ENCODE measurements around the gene DNAJC4.

The DNAJC4 gene, protein sequence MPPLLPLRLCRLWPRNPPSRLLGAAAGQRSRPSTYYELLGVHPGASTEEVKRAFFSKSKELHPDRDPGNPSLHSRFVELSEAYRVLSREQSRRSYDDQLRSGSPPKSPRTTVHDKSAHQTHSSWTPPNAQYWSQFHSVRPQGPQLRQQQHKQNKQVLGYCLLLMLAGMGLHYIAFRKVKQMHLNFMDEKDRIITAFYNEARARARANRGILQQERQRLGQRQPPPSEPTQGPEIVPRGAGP

DNA sequence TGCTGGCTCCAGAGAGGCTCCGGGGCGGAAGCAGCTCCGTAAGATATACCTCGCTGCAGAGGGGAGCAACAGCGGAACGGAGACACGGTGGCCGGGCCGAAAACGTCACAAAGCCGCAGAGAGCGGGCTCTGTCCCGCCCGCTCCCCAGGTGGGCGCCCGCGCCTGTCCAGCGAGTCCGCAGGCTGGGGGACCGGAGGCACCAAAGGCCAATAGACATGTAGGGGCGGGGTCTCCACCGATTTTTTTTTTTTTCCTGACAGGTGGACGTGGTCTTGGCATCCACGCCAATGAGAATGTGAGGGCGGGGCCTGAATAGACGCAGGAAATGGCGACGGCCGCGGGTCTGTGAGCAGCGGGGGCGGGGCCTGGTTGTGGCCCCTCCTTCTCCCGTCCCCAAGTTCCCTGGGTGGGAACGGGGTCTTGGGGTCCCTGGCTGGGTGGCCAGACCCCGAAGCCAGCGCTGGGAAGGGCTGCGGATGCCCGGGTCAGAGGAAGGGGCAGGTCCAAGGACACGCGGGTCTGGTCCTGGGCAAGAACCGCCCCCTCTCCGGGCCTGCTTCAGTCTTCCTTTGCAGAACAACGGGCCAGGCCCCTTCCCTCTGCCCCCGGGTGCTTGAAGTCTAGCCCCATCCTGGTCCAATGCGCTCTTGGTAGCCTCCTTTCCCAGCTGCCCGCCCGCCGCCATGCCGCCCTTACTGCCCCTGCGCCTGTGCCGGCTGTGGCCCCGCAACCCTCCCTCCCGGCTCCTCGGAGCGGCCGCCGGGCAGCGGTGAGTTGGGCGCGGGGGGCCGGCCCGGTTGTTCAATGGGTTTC is at the start of gene DNAJC4:
DNAJC4 (plus strand) TSS at position 378 of the 814 bp plus-strand sequence; CDS start at position 685, 307 bp downstream.
- DNase-seq (ENCODE audit: low spot score) (peak; percentile 73), FAIRE-seq (peak; percentile 38)

DNA sequence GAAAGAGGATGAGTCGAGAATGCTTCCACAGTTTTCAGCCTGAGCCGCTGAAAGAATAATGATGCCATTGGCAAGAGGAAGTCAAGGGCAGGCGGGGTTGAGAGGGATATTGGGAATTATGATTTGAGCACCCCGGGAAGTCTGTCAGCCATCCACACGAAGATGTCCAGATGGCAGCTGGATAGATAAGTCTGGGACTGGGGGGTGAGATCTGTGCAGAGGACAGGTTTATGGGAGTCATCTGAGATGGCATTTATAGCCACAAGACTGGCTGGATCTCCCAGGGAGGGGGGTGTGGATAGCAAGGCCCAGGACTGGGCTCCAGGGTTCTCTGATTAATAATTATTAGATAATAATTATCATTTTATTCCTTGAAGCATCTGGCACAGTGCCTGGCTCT is 49.5 kb upstream of the DNAJC4 start:
- DNase-seq (ENCODE audit: low spot score), result no peak
- FAIRE-seq, result no peak

DNA sequence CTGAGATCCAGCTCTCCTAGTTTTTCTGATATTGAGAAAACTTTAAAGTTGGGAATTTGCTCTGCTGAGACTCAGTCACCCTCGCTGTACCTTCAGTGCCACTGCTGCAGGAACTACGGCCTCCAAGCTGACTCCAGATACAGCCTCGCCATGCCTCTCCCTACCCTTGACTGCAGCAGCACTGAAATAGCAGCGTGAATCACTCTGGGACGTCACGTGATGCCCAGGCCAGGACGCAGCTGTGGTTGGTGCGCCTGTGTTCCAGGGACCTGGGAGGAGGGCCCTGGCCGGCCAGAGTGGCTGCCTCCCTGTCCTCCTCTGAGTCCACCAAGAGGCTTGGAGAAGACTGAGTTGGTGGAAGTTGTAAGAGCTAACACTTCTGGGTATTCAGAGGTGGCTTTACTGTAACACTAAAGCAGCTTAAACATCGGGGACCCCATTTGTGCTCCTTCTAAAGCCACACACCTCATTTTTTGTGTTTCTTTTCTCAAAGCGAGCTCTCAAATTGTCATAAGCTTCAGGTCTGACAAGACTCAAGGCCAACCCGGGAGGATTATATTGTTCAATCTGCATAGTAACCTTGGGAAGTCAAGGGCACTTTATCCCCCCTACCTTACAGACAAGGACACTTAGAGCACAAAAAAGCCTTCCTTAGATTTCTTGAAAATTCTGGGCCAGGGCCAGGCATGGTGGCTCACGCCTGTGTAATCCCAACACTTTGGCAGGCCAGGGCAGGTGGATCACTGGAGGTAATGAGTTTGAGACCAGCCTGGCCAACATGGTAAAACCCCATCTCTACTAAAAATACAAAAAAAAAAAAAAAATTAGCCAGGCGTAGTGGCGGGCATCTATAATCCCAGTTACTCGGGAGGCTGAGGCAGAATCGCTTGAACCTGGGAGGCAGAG is 48.6 kb upstream of the DNAJC4 start:
- FAIRE-seq, result peak; percentile 53
- DNase-seq (ENCODE audit: low spot score), result peak; percentile 83

DNA sequence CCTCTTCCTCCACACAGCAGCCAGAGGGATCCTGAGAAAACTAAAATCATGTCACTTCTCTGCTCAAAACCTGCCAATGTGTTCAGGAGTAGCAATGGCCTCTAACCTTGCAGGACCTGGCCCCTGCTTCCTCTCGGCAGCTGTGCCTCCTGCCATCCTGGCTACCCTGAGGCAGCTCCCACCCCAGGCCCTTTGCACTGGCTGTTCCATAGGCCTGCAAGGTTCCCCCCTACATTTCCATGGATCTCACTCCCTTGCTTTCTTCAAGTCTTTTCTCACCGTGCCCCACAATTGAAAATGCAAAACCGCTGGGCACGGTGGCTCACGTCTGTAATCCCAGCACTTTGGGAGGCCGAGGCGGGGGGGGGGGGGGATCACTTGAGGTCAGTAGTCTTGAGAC is 46.5 kb upstream of the DNAJC4 start:
- FAIRE-seq (no peak), DNase-seq (ENCODE audit: low spot score) (no peak)

DNA sequence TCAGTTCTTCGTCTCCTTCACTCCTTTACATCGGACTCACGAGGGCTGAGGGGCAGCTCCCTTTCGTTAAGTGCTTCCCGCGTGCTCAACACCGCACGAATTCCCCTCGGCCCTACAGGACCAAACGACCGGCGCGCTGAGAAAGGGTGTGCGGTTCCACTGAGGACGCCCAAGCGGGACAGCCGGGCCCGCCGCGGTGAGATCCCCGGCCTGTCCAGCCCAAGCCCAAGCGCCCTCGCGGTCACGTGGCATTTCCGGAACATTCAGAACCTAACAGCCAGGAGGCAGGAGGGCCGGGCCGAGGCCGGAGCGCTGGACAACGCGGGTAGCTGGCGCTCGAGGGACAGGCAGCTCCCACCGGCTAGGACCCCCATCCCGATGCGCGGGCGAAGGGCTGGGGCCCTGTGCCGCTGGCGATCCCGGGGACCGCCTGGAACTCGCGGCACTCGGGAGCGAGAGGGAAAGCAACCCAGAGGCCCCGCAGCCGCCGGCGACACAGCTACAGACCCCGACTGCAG is 45.1 kb upstream of the DNAJC4 start:
- no peak for FAIRE-seq

DNA sequence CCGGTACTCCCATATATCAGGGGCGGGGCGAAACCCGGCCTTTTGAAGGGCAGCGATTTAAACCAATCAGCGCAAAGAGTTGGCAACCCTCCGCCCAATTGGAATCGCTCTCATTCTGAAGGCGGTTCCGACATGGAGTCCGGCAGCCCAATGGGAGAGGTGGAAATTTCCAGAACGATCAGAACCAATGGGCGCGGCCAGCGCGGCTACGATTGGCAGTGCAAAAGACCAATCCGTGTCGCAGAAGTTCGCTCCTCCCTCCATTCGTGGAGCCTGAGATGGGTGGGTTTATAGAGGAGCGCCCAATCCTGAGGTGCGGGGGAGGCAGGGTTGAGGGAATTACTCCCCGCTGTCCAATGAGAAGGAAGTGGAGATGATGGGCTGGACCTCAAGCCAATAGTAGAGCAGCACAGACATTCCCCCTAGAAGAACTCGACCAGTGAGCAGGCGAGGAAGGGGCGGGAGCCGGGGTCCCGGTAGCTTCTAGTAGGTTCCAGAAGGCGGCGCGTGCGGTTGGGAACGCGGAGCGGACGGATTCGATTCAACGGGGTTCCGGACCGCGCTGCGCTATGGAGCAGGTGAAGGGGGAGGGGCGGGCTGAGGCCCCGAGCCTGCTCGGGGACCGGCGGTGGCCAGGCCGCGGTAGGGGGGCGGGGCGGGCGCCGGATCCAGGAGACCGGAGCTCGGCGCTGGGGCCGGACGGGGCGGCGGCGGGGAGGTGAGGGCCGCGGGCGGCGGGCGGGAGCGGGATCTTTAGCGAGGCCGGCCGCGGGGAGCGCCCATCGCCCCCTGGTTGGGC is 44.5 kb upstream of the DNAJC4 start, which contains the start of gene STIP1:
STIP1 (plus strand) TSS at position 479 of the 799 bp plus-strand sequence; CDS start at position 570, 91 bp downstream.
- peak; percentile 99 for DNase-seq (ENCODE audit: low spot score)
- peak; percentile 87 for FAIRE-seq

More for the DNA sequence above, 45.1 kb upstream of the DNAJC4 start:
- DNase-seq (ENCODE audit: low spot score), result no peak

DNA sequence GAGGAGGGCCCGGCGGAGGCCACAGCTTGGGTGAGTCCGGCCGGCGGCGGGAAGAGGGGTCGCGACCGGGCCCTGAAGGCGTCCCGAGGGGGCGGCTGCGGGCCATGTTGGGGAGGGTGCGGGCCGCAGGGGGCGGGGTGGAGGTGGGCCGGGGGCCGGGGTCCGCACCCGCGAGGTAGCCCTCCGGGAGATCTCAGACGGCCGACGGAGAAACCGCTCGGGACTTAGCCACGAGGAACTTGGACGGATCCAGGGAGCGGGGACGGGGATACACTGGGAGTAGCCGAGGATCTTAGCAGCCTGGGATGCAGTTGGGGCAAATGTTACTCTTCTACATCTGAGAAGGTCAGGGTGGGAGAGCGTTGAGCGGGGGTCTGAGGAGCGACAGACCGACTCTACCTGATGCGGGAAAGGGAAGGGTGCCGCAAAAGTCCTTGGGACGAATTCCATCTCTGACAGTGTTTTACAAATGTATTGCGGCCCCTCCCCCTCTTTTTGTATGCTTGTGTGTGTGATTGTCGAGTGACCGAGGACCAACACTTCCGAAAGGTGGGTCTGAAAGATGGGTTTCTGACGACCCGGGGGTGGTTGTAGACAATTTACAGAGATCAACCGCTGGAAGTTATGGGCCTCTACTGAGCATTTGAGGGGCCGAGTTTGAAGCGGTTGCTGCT is 43.7 kb upstream of the DNAJC4 start:
- no peak for DNase-seq (ENCODE audit: low spot score)
- no peak for FAIRE-seq

DNA sequence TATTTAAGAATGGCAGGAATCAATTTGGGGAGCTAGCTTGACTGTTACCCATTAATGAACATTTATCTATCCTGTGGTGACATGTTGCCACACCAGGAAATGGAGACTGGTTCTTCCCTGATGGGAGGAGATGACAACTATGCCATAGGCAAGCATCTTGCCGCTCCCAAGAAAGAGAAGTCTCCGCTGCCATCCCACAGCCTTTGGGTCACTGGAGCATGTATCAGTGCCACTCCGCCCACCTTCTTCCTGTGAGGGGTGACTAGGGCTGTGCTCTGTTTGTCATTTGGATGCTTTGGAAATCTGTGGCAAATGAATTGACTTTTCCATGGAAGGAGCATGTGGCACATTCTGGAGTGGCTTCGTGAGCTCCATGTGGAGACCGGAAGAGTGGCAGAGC is 37.9 kb upstream of the DNAJC4 start:
- FAIRE-seq, result no peak

DNA sequence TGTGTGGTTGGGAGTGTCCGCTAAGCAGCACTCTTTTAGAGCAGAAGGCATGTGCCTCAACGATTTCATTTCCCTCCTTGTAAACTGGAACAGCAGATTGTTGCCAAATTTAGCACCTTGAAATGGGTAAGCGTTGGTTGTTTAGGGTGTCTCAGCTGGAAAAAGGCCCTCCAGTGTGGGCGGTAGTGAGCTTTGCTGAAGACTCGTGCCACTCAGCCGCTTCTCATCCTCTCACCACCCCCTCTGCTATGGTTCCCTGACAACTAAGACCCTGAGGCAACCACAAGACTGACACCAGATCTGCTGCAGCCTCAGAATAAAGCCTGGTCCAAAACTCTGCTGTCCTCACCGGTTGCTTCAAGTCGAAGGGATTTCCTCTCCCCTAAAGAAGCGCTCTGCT is 33.7 kb upstream of the DNAJC4 start:
- FAIRE-seq, result no peak
- DNase-seq (ENCODE audit: low spot score), result no peak

More for the DNA sequence above, 37.9 kb upstream of the DNAJC4 start:
- DNase-seq (ENCODE audit: low spot score), result no peak

DNA sequence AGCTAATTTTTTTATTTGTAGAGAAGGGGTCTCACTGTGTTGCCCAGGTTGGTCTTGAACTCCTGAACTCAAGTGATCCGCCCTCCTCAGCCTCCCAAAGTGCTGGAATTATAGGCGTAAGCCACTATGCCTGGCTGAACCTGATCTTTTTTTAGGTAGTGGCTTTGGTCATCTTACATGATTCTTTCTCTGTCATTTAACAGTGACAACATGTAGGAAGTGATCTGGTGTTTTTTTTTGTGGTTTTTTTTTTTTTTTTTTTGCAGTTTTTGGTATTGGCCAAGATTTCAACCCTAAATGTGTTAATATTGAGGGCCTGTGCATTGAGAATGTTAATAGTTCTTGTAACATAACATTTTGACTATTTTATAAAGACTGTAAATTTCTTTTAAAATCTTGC is 31.8 kb upstream of the DNAJC4 start:
- no peak for FAIRE-seq
- no peak for DNase-seq (ENCODE audit: low spot score)

DNA sequence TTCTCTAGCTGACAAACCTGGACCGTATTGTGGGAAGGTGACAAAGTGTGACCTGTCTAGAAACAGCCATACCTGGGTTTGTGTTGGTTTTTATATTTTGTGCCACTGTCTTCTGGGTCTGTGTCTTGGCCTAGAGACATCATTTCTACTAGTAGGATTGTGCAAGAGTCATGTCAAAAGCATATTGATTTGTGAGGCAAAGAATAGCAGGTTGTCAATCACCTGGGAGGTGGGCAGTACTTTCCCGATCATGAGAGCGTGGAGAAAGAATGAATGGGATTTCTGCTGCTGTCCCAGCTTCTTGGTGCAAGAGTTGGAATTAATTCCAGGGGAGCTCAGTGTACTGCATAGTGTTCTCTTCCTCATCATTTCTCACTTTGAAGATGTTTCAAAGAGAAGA is 28.8 kb upstream of the DNAJC4 start:
- no peak for DNase-seq (ENCODE audit: low spot score)
- FAIRE-seq, result no peak

DNA sequence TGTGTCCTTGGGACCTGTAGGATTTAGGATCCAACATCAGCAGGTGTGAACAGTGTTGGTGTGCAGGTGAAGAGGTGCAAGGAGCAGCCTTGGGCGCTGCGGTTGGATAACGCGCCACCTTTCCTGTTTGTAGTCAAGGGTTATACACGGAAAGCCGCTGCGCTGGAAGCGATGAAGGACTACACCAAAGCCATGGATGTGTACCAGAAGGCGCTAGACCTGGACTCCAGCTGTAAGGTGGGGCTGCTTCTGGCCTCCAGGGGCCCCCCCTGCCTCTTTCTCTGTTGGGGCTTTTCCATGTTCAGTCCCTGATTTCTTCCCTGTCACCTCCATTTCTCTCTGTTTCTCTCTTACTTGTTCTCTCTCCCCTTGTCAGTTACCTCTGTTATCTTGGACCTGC is 27.4 kb upstream of the DNAJC4 start:
- no peak for FAIRE-seq
- no peak for DNase-seq (ENCODE audit: low spot score)

DNA sequence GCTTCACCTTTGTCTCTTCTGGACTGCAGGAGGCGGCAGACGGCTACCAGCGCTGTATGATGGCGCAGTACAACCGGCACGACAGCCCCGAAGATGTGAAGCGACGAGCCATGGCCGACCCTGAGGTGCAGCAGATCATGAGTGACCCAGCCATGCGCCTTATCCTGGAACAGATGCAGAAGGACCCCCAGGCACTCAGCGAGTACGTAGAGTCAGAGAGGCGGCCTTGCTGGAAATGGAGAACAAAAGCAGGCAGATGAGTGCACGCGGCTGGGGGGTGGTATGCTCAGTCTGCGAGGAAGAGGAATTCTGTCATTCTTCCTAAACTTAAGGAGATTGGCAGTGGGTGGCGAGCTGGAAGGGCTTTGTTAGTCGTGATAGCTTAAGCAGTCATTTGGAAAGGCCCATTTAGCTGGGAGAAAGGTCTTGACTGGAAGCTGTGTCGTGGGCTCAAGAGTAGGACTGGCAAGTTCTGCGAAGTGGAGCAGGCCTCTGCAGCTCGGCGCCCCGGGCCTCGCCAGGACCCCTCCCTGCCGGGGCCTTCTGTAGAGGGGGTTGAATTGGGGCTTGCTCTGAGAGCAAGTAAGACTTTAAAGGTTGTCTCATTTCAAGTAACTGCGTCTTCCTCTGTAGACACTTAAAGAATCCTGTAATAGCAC is 26.8 kb upstream of the DNAJC4 start:
- no peak for DNase-seq (ENCODE audit: low spot score)
- no peak for FAIRE-seq

DNA sequence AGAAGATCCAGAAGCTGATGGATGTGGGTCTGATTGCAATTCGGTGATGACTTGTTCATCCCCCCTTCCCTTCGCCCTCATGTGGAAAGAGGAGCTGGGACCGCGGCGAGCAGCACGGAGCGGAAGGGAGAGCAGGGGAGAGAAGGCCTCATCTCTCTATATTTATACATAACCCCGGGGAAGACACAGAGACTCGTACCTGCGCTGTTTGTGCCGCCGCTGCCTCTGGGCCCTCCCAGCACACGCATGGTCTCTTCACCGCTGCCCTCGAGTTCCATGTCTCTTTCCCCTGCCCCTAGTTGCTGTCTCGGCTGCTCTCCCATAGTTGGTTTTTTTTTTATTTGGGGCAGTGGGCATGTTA is 26.3 kb upstream of the DNAJC4 start:
- no peak for FAIRE-seq

DNA sequence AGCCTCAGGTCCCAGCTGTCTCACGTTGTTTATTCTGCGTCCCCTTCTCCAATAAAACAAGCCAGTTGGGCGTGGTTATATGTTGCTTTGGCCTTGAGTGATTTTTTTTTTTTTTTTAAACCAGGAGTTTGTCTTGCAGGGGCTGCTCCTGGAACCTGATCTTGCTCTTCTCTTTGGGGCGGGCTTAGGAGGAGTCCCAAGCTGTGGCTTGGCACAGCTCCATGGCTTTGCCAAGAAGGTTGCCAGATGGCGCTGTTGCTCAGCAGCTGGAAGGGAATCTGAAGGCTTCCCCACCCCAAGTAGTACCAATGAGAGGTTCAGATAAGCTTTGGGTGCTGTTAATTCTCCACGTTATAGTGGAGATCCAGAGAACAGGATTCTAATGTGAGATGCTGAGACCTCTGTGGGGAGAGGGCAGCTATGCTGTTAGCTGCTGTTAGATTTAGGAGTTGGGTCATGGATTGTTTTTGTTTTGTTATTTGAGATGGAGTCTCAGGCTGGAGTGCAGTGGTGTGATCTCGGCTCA is 25.8 kb upstream of the DNAJC4 start:
- DNase-seq (ENCODE audit: low spot score), result peak; percentile 63
- no peak for FAIRE-seq

More for the DNA sequence above, 26.3 kb upstream of the DNAJC4 start:
- no peak for DNase-seq (ENCODE audit: low spot score)

DNA sequence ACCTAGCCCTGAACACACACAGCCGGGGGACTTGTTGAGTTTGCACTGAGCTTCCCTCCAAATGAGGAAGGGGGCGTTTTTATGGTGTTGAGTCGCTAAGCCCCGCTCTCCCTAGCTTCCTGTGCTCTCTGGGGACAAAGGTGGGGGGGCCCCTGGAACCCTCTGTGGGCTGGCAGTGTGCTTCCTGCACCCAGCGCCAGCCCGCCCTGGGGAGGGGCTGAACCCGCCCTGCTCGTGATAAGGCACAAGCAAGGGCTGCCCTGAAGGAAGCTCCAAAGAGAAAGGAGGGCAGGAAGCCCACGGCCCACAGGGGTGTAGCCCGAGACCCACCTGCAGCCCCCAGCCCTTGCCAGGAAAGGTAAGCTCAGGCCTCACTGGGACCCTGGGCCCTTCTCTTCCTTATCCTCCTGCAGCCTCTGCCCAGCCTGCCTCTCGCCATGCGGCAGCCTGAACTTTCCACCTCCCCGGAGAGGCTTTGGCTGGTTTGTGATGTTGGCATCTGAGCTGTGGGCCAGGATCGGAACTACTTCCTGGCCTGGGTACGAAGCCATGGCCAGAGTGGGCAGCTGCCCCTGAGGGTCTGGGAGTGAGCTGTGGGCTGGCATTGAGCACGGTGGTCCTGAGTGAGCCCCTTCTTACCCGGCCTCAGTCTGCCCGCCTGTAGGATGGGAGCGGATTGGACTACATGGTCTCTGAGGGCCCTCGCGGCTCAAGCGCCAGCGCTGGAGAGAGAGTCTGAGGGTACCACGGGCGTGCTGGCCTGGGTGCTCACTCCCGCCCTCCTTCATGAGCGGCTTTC is 23.7 kb upstream of the DNAJC4 start, which contains the start of gene FERMT3:
FERMT3 (plus strand) TSS at position 265 of the 799 bp plus-strand sequence. CDS start 644 bp downstream, outside the sequence.
- FAIRE-seq, result no peak
- no peak for DNase-seq (ENCODE audit: low spot score)

DNA sequence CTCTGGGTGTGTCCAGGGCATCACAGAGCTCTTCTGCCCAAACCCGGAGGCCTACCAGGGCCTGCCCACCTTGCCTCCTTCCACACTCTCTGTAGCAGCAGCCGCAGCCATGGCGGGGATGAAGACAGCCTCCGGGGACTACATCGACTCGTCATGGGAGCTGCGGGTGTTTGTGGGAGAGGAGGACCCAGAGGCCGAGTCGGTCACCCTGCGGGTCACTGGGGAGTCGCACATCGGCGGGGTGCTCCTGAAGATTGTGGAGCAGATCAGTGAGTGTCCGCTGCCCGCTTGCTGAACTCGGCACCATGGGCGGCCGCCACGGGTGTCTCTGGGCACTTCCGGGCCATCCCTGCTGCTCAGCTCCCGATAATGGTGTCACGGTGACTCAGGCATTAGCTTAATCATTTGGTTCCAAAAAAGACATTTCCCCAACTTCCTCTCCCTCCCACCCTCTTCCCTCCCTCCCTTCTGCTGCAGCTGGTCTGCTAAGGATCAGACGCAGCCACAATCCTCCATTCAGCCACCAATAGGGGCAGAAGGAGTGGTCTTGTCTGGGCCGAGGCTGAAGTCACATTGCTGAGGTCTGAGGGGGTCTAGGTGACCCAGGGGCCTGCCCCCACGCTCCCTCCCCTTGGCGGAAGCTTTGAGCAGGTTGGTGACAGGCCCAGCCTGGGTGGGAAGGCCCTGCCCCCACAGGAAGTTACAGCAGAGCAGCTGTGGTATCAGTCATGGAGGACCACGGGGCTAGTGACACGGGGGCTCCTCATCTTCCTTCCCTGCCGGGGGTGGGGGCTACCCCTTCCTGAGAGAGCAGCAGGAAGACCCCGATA is 22.9 kb upstream of the DNAJC4 start:
- FAIRE-seq (no peak), DNase-seq (ENCODE audit: low spot score) (no peak)

All from RCC 7860 (cell line).